SU-DHL-6 (cell line): ENCODE measurements around the gene FBXL13.
"Not testable (repeated sequence)": the region's sequence is repeated elsewhere in the genome, so short reads cannot be mapped to it uniquely, and the experiment has no call there.

ENCODE experiments used
- H2AFZ ChIP-seq: fragments of 200-600 bp; sonication (generic); 2 replicates; pipeline ENCODE4 v1.6.1; 2014; ENCODE audit warnings: low read depth, mild to moderate bottlenecking, moderate library complexity, mixed read lengths, antibody characterized with exemption, low read length; ENCODE audit not compliant: severe bottlenecking
- H3F3A ChIP-seq: fragments of 200-600 bp; shearing (Covaris generic); 2 replicates; pipeline ENCODE4 v1.6.0; 2016; ENCODE audit warnings: antibody characterized with exemption, mild to moderate bottlenecking; ENCODE audit not compliant: insufficient read depth
- H3K27ac ChIP-seq: fragments of 200-600 bp; sonication (generic); 2 replicates; pipeline ENCODE4 v1.5.1; 2016; ENCODE audit warnings: low read depth, mild to moderate bottlenecking, low read length, moderate library complexity, mixed read lengths
- H3K27me3 ChIP-seq: fragments of 200-600 bp; sonication (generic), shearing (Covaris generic); 2 replicates; pipeline ENCODE4 v1.6.0; 2014; ENCODE audit warnings: mild to moderate bottlenecking, low read length
- H3K36me3 ChIP-seq: fragments of 200-600 bp; sonication (generic); 2 replicates; pipeline ENCODE4 v1.6.1; 2014; ENCODE audit warnings: mild to moderate bottlenecking, low read length, mixed read lengths
- H3K4me2 ChIP-seq: fragments of 300-600, 200-600 bp; shearing (Covaris generic), sonication (generic); 2 replicates; pipeline ENCODE4 v1.6.0; 2014; ENCODE audit warnings: low read length, low read depth, mild to moderate bottlenecking; ENCODE audit not compliant: poor library complexity, severe bottlenecking
- H3K4me3 ChIP-seq: fragments of 200-600 bp; sonication (generic); 2 replicates; pipeline ENCODE4 v1.5.1; 2014; ENCODE audit warnings: antibody characterized with exemption, low read length, mild to moderate bottlenecking, mixed read lengths; ENCODE audit not compliant: insufficient read depth, poor library complexity, severe bottlenecking
- H3K79me2 ChIP-seq: fragments of 200-600 bp; sonication (generic); 2 replicates; pipeline ENCODE4 v1.6.1; 2014; ENCODE audit warnings: mild to moderate bottlenecking, low read length, moderate library complexity; ENCODE audit not compliant: insufficient read depth
- H3K9ac ChIP-seq: fragments of 200-600 bp; sonication (generic); 2 replicates; pipeline ENCODE4 v1.7.0; 2014; ENCODE audit warnings: mild to moderate bottlenecking, low read length
- H3K9me2 ChIP-seq: fragments of 200-600 bp; sonication (generic); replicated peaks from 2 replicates; pipeline ENCODE4 v1.6.1; 2014; ENCODE audit warnings: low read length; ENCODE audit not compliant: insufficient read depth
- H3K9me3 ChIP-seq: fragments of 200-600 bp; sonication (generic); 2 replicates; pipeline ENCODE4 v1.6.1; 2014; ENCODE audit warnings: low read length, mixed read lengths; ENCODE audit not compliant: insufficient read depth
- H4K20me1 ChIP-seq: fragments of 200-600 bp; sonication (generic); 2 replicates; pipeline ENCODE4 v1.6.1; 2014; ENCODE audit warnings: low read depth, mild to moderate bottlenecking, antibody characterized with exemption, low read length, moderate library complexity, mixed read lengths
- CTCF ChIP-seq: fragments of 200-600 bp; sonication (generic); IDR thresholded peaks from one replicate; pipeline ENCODE4 v1.5.1; 2017; ENCODE audit warnings: antibody characterized with exemption, mild to moderate bottlenecking, low read length, moderate library complexity; ENCODE audit not compliant: insufficient read depth, poor library complexity, severe bottlenecking
- EZH2phosphoT487 ChIP-seq: fragments of 200-600 bp; sonication (generic), shearing (Covaris generic); conservative IDR thresholded peaks from 2 replicates; pipeline ENCODE4 v1.6.1; 2018; ENCODE audit warnings: mild to moderate bottlenecking, antibody characterized with exemption, low read length, moderate library complexity, mixed read lengths

FBXL13 gene

GRCh38 chr7:103097041-103097440, 22.4 kb upstream of the FBXL13 start:
- Histone ChIP-seq H3K9me3 (no peaks in the 10 kb centered on the region), H3K9me2 (no peaks in the 10 kb centered on the region), H4K20me1 (no peaks in the 10 kb centered on the region), H3K36me3 (peaks cover 2% of the 10 kb centered on the region; the same call in 1 of the 2 replicates), H3K27me3 (no peaks in the 10 kb centered on the region), H3K4me2 (no peak overlapping the region), H3F3A (no peaks in the 10 kb centered on the region), H3K9ac (no peak overlapping the region), H3K27ac (no peak overlapping the region), H2AFZ (no peak overlapping the region), H3K4me3 (no peak overlapping the region), H3K79me2 (no peaks in the 10 kb centered on the region)
- no peak for TF ChIP-seq CTCF
- TF ChIP-seq EZH2phosphoT487 = no peak

GRCh38 chr7:103095558-103095957, 21.0 kb upstream of the FBXL13 start:
- not testable (repeated sequence) for H3K9me2 ChIP-seq, H3K79me2 ChIP-seq, H3K4me2 ChIP-seq, H3F3A ChIP-seq, H3K36me3 ChIP-seq, H3K27me3 ChIP-seq, H2AFZ ChIP-seq, H3K27ac ChIP-seq, H4K20me1 ChIP-seq, H3K4me3 ChIP-seq, H3K9me3 ChIP-seq, H3K9ac ChIP-seq

- Histone ChIP-seq H3K9me2 (no peaks in the 10 kb centered on the region), H3K36me3 (peaks cover 2% of the 10 kb centered on the region; the same call in 1 of the 2 replicates), H3K9ac (no peak overlapping the region), H3K9me3 (no peaks in the 10 kb centered on the region), H3K4me3 (no peak overlapping the region), H3K27me3 (no peaks in the 10 kb centered on the region), H4K20me1 (no peaks in the 10 kb centered on the region), H3K27ac (no peak overlapping the region), H3F3A (no peaks in the 10 kb centered on the region), H3K79me2 (no peaks in the 10 kb centered on the region), H2AFZ (no peak overlapping the region), H3K4me2 (no peak overlapping the region)
- TF ChIP-seq CTCF = no peak
- no peak for TF ChIP-seq EZH2phosphoT487
Measured at GRCh38 chr7:103094102-103094501, 19.5 kb upstream of the FBXL13 start.

GRCh38 chr7:103093429-103093828, 18.8 kb upstream of the FBXL13 start:
- Histone ChIP-seq H3K9me2 (no peaks in the 10 kb centered on the region), H4K20me1 (no peaks in the 10 kb centered on the region), H3K27ac (no peak overlapping the region), H3K79me2 (no peaks in the 10 kb centered on the region), H3F3A (no peaks in the 10 kb centered on the region), H3K4me3 (no peak overlapping the region), H3K9ac (no peak overlapping the region), H3K9me3 (no peaks in the 10 kb centered on the region), H3K4me2 (no peak overlapping the region), H2AFZ (no peak overlapping the region), H3K36me3 (peaks cover 4% of the 10 kb centered on the region; the same call in 1 of the 2 replicates), H3K27me3 (no peaks in the 10 kb centered on the region)
- TF ChIP-seq EZH2phosphoT487 (no peak), CTCF (no peak)

- not testable (repeated sequence) for H3K27ac ChIP-seq, H3K27me3 ChIP-seq, H3K9me2 ChIP-seq, H3K9me3 ChIP-seq, H3F3A ChIP-seq, H3K79me2 ChIP-seq, H3K4me3 ChIP-seq, H4K20me1 ChIP-seq, H3K4me2 ChIP-seq, H3K9ac ChIP-seq, H2AFZ ChIP-seq
- peaks cover 11% of the 10 kb centered on the region; the same call in 1 of the 2 replicates for H3K36me3 ChIP-seq
Measured at GRCh38 chr7:103092321-103092720, 17.7 kb upstream of the FBXL13 start.
